ENCODE data around the gene SLC44A1.

SLC44A1 gene

DNA sequence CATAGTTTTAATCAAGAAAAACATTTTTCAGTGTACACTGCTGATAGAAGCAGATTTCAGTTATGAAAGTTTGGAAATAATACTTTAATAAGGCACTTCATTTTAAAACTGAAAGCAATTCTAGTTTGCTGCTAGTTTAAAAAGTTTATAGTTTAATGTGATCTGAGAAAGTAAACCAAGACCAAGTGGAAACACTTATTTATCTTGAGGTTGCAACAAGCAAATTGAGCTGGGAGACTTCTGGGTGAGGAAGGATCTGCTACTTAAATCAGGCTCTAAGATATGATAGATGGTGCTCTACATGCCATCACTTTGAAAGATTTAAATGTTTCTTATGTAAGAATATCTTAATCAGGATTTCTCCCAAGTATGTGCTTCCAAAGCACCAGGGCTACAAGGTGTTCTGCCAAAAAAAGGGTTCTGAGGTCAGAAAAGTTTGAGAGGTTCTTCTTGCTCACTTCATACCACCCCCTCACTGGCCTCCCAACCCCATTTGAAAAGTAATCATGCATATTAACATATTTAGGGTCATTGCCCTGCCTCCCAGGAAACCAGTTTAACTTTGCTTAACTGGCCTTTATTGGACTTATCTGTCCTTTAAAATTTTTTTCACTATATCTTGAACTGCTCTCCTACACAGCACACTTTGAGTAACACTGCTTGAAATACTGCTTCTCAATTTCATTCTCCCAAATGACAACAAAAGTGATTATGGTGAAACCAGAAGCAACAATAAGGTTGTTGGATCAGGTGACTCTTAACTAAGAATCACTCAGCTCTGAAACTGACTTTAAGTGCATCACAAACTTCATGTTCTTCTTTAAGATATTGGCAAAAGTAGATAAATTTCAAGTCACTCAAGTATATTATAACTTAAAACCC is 15.5 kb downstream of the SLC44A1 start:
- TF ChIP-seq, protein P1, sequence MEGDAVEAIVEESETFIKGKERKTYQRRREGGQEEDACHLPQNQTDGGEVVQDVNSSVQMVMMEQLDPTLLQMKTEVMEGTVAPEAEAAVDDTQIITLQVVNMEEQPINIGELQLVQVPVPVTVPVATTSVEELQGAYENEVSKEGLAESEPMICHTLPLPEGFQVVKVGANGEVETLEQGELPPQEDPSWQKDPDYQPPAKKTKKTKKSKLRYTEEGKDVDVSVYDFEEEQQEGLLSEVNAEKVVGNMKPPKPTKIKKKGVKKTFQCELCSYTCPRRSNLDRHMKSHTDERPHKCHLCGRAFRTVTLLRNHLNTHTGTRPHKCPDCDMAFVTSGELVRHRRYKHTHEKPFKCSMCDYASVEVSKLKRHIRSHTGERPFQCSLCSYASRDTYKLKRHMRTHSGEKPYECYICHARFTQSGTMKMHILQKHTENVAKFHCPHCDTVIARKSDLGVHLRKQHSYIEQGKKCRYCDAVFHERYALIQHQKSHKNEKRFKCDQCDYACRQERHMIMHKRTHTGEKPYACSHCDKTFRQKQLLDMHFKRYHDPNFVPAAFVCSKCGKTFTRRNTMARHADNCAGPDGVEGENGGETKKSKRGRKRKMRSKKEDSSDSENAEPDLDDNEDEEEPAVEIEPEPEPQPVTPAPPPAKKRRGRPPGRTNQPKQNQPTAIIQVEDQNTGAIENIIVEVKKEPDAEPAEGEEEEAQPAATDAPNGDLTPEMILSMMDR (IDR thresholded peaks at IDR 0.05): no peak

DNA sequence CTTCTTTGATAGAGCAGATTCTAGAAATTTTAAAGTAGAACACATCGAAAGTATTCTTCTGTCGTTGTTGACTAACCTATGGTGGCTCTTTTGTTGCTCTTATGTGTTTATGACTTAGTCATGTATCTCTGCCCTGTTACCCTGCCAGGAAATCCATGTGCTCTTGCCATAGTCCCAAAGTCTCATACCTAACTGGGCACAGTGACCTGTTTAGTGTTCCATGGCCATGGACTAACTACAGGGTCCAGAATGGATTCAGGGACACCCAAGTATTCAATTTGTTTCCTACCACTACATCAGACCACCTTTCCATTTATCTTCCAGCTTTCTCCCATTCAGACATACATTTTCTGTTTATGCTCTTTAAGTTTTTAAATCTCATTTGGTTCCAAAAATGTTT is 18.0 kb downstream of the SLC44A1 start:
- TF ChIP-seq, protein P1 (IDR thresholded peaks at IDR 0.05): no peak

DNA sequence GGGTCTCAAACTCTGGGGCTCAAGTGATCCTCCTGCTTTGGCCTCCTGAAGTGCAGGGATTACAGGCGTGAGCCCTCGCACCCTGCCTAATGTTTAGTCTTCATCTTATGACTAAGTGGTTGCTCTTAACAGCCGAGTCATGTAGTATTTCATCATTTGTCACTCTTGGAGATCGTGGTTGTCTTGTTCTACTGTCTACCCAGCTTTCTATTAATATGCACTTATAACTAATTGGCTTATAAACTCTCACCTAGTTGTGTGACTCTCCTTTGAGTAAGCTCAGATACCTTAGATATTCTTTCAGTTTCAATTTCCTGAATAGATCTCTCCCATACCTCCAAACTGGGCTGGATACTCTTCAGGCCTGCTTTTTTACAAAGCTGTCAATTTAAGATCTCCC is 19.9 kb downstream of the SLC44A1 start:
- TF ChIP-seq, protein P1 (IDR thresholded peaks at IDR 0.05): no peak

DNA sequence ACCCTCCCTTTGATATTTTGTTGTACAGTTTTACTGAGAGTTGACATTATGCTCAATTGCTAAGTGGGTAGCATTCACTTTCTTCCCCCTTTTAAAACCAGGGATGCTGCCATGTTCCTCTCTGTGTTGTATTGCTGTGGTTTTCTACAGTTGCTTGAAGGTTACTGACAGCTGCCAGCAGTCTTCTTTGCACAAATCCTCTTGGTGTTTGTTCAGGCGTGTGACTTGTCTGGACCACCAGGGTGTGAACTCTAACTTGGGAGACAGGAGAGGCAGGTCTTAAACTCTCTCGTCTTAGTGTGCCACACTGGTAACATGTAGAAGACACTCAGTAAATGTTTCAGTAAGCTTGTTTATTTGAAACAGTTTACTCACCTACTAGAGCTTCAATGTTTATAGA is 25.1 kb downstream of the SLC44A1 start:
- TF ChIP-seq, protein P1 (IDR thresholded peaks at IDR 0.05): no peak

DNA sequence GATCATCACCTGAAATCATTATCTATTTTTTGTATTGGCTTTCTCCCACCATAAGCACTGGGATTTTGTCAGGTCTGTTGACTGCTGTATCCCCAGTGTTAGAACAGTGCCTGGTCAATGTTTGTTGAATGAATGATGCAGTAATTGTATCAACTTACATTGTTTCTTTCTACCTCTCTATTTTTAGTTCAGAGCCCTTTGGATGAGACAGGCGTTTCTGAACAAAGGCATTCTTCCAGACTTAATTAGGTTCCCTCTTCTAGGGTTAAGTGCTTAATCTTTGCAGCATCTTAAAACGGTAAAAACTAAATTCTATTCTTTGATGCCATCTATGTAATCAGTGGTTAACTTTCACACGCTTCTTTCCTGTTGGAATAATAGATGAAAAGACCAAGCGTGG is 26.3 kb downstream of the SLC44A1 start:
- TF ChIP-seq, protein P1 (IDR thresholded peaks at IDR 0.05): no peak

DNA sequence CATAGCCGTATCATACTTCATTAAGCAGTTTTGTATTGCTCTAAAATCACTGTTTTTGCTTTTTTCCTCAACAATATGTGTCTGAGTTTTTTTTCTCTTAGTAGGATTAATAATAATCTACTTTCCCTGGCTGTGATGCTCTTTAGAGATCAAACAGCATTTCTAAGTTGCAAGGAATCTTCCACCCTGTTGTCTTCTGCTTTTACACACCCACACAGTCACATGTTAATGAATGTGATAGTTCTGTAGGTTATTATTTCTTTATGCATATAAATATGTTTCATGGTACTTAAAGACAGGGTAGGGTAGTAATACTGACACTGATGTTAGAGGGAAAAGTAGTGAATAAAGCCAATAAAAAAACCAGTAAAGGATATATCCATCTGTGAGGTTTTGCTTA is 29.3 kb downstream of the SLC44A1 start:
- TF ChIP-seq, protein P1 (IDR thresholded peaks at IDR 0.05): no peak

DNA sequence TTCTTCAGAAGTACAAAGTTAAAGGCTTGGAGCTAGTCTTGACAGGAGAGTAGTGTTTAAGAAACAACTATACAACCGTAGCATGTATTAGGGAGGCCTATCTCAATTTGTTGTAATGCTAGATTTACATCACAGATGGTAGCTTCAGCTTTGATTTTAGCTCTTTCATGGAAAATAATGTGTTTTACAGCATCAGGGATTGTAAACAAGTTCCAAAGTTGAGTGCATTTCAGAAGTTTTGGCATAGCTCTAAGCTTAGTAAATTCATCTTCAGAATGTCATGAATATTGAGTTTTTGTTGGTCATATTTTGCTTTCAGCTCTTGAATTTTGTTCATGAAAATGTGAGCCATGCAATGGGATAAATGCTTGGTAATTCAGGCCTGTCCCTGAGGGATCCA is 30.7 kb downstream of the SLC44A1 start:
- TF ChIP-seq, protein P1 (IDR thresholded peaks at IDR 0.05): no peak

All from LNCAP (cell line).